Karpas-422 (cell line): ENCODE data around the gene ME2. TPM values are rescaled to one million over a fixed set of nuclear protein-coding genes. Genes with fewer than 3 reads are reported as not detected.
"Not testable (repeated sequence)": the region's sequence is repeated elsewhere in the genome, so short reads cannot be mapped to it uniquely, and the experiment has no call there.

ENCODE experiments used
- DNase-seq: peaks from one replicate; pipeline ENCODE4 v3.0.0-alpha.2; 2015
- H2AFZ ChIP-seq: fragments of 200-600 bp; sonication (generic); 2 replicates; pipeline ENCODE4 v1.6.1; 2014; ENCODE audit warnings: antibody characterized with exemption, low read length, mixed read lengths
- H3K27ac ChIP-seq: fragments of 200-600 bp; sonication (generic); 2 replicates; pipeline ENCODE4 v1.5.1; 2014; ENCODE audit warnings: mild to moderate bottlenecking, low read length, moderate library complexity
- H3K27me3 ChIP-seq: fragments of 200-600 bp; sonication (generic); 2 replicates; pipeline ENCODE4 v1.6.1; 2014; ENCODE audit warnings: low read length, mixed read lengths
- H3K36me3 ChIP-seq: fragments of 200-600 bp; sonication (generic); 2 replicates; pipeline ENCODE4 v1.6.1; 2014; ENCODE audit warnings: low read length, mixed read lengths; ENCODE audit not compliant: insufficient read depth
- H3K4me1 ChIP-seq: fragments of 200-600 bp; sonication (generic); 2 replicates; pipeline ENCODE4 v1.6.1; 2014; ENCODE audit warnings: mild to moderate bottlenecking, low read length, mixed read lengths
- H3K4me2 ChIP-seq: fragments of 200-600 bp; sonication (generic); 2 replicates; pipeline ENCODE4 v1.6.1; 2014; ENCODE audit warnings: low read length, low read depth, mild to moderate bottlenecking; ENCODE audit not compliant: poor library complexity, severe bottlenecking
- H3K4me3 ChIP-seq: fragments of 200-600 bp; sonication (generic); 2 replicates; pipeline ENCODE4 v1.5.1; 2014; ENCODE audit warnings: mild to moderate bottlenecking, antibody characterized with exemption, low read length, mixed read lengths
- H3K79me2 ChIP-seq: fragments of 200-600 bp; sonication (generic); 2 replicates; pipeline ENCODE4 v1.6.1; 2014; ENCODE audit warnings: mild to moderate bottlenecking, low read length, mixed read lengths
- H3K9ac ChIP-seq: fragments of 200-600 bp; sonication (generic); 2 replicates; pipeline ENCODE4 v1.6.0; 2014; ENCODE audit warnings: low read length
- H3K9me2 ChIP-seq: fragments of 200-600 bp; sonication (generic), shearing (Covaris generic); replicated peaks from 2 replicates; pipeline ENCODE4 v1.6.0; 2014; ENCODE audit warnings: mild to moderate bottlenecking, low read length, moderate library complexity; ENCODE audit not compliant: insufficient read depth
- H3K9me3 ChIP-seq: fragments of 300-700, 200-600 bp; sonication (generic); 2 replicates; pipeline ENCODE4 v1.6.1; 2014; ENCODE audit warnings: low read length, mixed read lengths
- H4K20me1 ChIP-seq: fragments of 200-600 bp; sonication (generic); 2 replicates; pipeline ENCODE4 v1.6.1; 2014; ENCODE audit warnings: mild to moderate bottlenecking, antibody characterized with exemption, low read length, low read depth; ENCODE audit not compliant: insufficient read depth
- total RNA-seq: library from RNA; depleted of rRNA; stranded (reverse); fragments of >200 nt; shearing (Covaris generic); gene quantifications from 2 replicates; pipeline ENCODE4 v1.2.3, GENCODE V29; 2014; ENCODE audit warnings: low replicate concordance

Gene ME2
- total RNA-seq, 1 experiment from 2014 or later, result 184 TPM

DNA sequence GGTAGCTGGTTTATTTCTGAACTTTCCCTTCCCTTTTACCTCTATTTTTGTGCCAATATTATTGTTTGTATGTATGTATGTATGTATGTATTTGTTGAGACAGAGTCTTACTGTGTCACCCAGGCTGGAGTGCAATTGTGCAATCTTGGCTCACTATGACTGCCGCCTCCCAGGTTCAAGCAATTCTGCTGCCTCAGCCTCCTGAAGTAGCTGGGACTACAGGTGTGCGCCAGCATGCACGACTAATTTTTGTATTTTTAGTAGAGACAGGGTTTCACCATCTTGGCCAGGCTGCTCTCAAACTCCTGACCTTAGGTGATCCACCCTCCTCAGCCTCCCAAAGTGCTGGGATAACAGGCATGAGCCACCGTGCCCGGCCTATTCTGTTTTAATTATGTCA is 93.5 kb downstream of the ME2 start:
- not testable (repeated sequence) for H2AFZ ChIP-seq, H3K9me3 ChIP-seq, H3K9ac ChIP-seq, DNase-seq, H4K20me1 ChIP-seq, H3K27me3 ChIP-seq, H3K27ac ChIP-seq, H3K4me3 ChIP-seq, H3K9me2 ChIP-seq, H3K4me2 ChIP-seq
- peaks cover 22% of the 10 kb centered on the region for H3K79me2 ChIP-seq
- H3K36me3 ChIP-seq, result peaks cover 30% of the 10 kb centered on the region
- peaks cover 14% of the 10 kb centered on the region for H3K4me1 ChIP-seq

- Histone ChIP-seq H4K20me1 (no peaks in the 10 kb centered on the region), H3K27me3 (no peaks in the 10 kb centered on the region), H3K4me1 (peaks cover 10% of the 10 kb centered on the region), H3K27ac (no peak overlapping the region), H2AFZ (no peak overlapping the region), H3K9ac (no peak overlapping the region), H3K9me3 (peaks cover 3% of the 10 kb centered on the region; the same call in 1 of the 2 replicates), H3K9me2 (no peaks in the 10 kb centered on the region), H3K36me3 (peaks cover 41% of the 10 kb centered on the region), H3K4me2 (no peak overlapping the region), H3K4me3 (no peak overlapping the region), H3K79me2 (peaks cover 16% of the 10 kb centered on the region)
- DNase-seq, result no peak
Measured at GRCh38 chr18:50973367-50974126, 94.6 kb downstream of the ME2 start.

- Histone ChIP-seq H3K9ac (no peak overlapping the region), H4K20me1 (no peaks in the 10 kb centered on the region), H3K9me2 (no peaks in the 10 kb centered on the region), H2AFZ (no peak overlapping the region), H3K27me3 (no peaks in the 10 kb centered on the region), H3K4me3 (no peak overlapping the region), H3K4me2 (no peak overlapping the region), H3K9me3 (peaks cover 3% of the 10 kb centered on the region; the same call in 1 of the 2 replicates), H3K4me1 (no peaks in the 10 kb centered on the region), H3K79me2 (0 out of 2 replicates have a peak, but pooled peaks cover 4% of the 10 kb centered on the region), H3K27ac (no peak overlapping the region), H3K36me3 (peaks cover 53% of the 10 kb centered on the region)
- no peak for DNase-seq
Measured at GRCh38 chr18:50977037-50977760, 98.3 kb downstream of the ME2 start.

GRCh38 chr18:50981381-50981780 is 102.5 kb downstream of the ME2 start:
- Histone ChIP-seq H3K4me3 (no peak overlapping the region), H4K20me1 (no peaks in the 10 kb centered on the region), H3K4me1 (no peaks in the 10 kb centered on the region), H2AFZ (no peak overlapping the region), H3K36me3 (peaks cover 38% of the 10 kb centered on the region), H3K4me2 (no peak overlapping the region), H3K9ac (no peak overlapping the region), H3K9me3 (peaks cover 3% of the 10 kb centered on the region; the same call in 1 of the 2 replicates), H3K79me2 (0 out of 2 replicates have a peak, but pooled peaks cover 4% of the 10 kb centered on the region), H3K27me3 (no peaks in the 10 kb centered on the region), H3K9me2 (no peaks in the 10 kb centered on the region), H3K27ac (no peak overlapping the region)
- no peak for DNase-seq

GRCh38 chr18:50982086-50982801 is 103.3 kb downstream of the ME2 start:
- Histone ChIP-seq H3K36me3 (peaks cover 29% of the 10 kb centered on the region), H3K27ac (no peak overlapping the region), H3K9me3 (peaks cover 3% of the 10 kb centered on the region; the same call in 1 of the 2 replicates), H4K20me1 (no peaks in the 10 kb centered on the region), H3K9ac (no peak overlapping the region), H3K4me1 (no peaks in the 10 kb centered on the region), H3K9me2 (no peaks in the 10 kb centered on the region), H3K27me3 (no peaks in the 10 kb centered on the region), H2AFZ (no peak overlapping the region), H3K4me3 (no peak overlapping the region), H3K79me2 (0 out of 2 replicates have a peak, but pooled peaks cover 4% of the 10 kb centered on the region), H3K4me2 (no peak overlapping the region)
- DNase-seq, result no peak

- Histone ChIP-seq H3K4me1 (no peaks in the 10 kb centered on the region), H3K27me3 (no peaks in the 10 kb centered on the region), H3K9me2 (no peaks in the 10 kb centered on the region), H3K9me3 (no peaks in the 10 kb centered on the region), H3K79me2 (0 out of 2 replicates have a peak, but pooled peaks cover 4% of the 10 kb centered on the region), H4K20me1 (no peaks in the 10 kb centered on the region), H3K4me2 (no peak overlapping the region), H3K36me3 (peaks cover 23% of the 10 kb centered on the region), H3K4me3 (no peak overlapping the region), H3K27ac (no peak overlapping the region), H3K9ac (no peak overlapping the region), H2AFZ (no peak overlapping the region)
- no peak for DNase-seq
Measured at GRCh38 chr18:50982802-50983179, 103.9 kb downstream of the ME2 start.

GRCh38 chr18:50986360-50987087 is 107.6 kb downstream of the ME2 start:
- DNase-seq, result no peak

More at GRCh38 chr18:50986360-50987087, 107.6 kb downstream of the ME2 start:
- H2AFZ ChIP-seq, result no peak overlapping the region
- no peak overlapping the region for H3K9ac ChIP-seq
- H3K4me1 ChIP-seq, result no peaks in the 10 kb centered on the region
- no peak overlapping the region for H3K4me2 ChIP-seq
- no peak overlapping the region for H3K4me3 ChIP-seq
- H4K20me1 ChIP-seq, result no peaks in the 10 kb centered on the region
- H3K27ac ChIP-seq, result no peak overlapping the region
- 0 out of 2 replicates have a peak, but pooled peaks cover under 1% of the 10 kb centered on the region for H3K79me2 ChIP-seq
- no peaks in the 10 kb centered on the region for H3K9me2 ChIP-seq
- peaks cover 5% of the 10 kb centered on the region; the same call in 1 of the 2 replicates for H3K36me3 ChIP-seq
- no peaks in the 10 kb centered on the region for H3K27me3 ChIP-seq
- no peaks in the 10 kb centered on the region for H3K9me3 ChIP-seq
